GM12878 (cell line): ENCODE measurements around the gene POFUT2. TPM values are rescaled to one million over a fixed set of nuclear protein-coding genes. Genes with fewer than 3 reads are reported as not detected.

Experiments
- ATAC-seq: fragments of 200-7000 bp; cut with Tn5 transposase; 3 replicates; pipeline ENCODE4 v1.9.1; 2020; ENCODE audit warnings: mild to moderate bottlenecking, moderate library complexity
- BruUV-seq: library from RNA; stranded (reverse); fragments of 400-500 nt; replicated peaks from 2 replicates; lab custom pipeline; 2021; lab: Mats Ljungman, UMichigan
- CTCF ChIA-PET: fragments of 300-600 bp; sonication (Branson Sonifier 250); formaldehyde crosslinking; extraction: SDS; loops from one replicate; lab custom pipeline; 2021; ENCODE audit warnings: inconsistent platforms; lab: Yijun Ruan, JAX
- POLR2A ChIA-PET: fragments of 350-600 bp; formaldehyde crosslinking; extraction: SDS; loops from one replicate; lab custom pipeline; 2021; ENCODE audit warnings: inconsistent platforms; lab: Charles Lee
- RAD21 ChIA-PET: fragments of 300-600 bp; sonication (Branson Sonifier 250); formaldehyde crosslinking; loops from one replicate; lab custom pipeline; 2023; ENCODE audit warnings: antibody characterized with exemption; ENCODE audit not compliant: unreplicated experiment; lab: Charles Lee
- SMC1A ChIA-PET: fragments of 300-600 bp; sonication (Branson Sonifier 250); formaldehyde crosslinking; loops from one replicate; lab custom pipeline; 2023; ENCODE audit not compliant: unreplicated experiment, uncharacterized antibody; lab: Charles Lee
- DNase-seq: peaks from one replicate; pipeline ENCODE4 v3.0.0-alpha.2; 2011; ENCODE audit warnings: low read depth, low spot score
- FAIRE-seq: peaks from 3 replicates; lab custom pipeline; 2011; peaks lifted over from hg19 to GRCh38; lab: Jason Lieb, UNC
- H2AFZ ChIP-seq: 2 replicates; pipeline ENCODE4 v1.6.0; 2011; ENCODE audit warnings: low read depth, low read length, control low read depth; ENCODE audit not compliant: control insufficient read depth
- H3K27ac ChIP-seq: 2 replicates; pipeline ENCODE4 v1.5.1; 2011; ENCODE audit warnings: control low read depth; ENCODE audit not compliant: control insufficient read depth, insufficient read depth
- H3K27me3 ChIP-seq, 2 experiments: replicated peaks in 1 of 2; 2 replicates each; pipeline versions ENCODE4 v1.6.0 to v1.6.1; 2011; ENCODE audit warnings: low read length in 1 of 2; ENCODE audit not compliant: control insufficient read depth in 2 of 2, insufficient read depth in 2 of 2
- H3K36me3 ChIP-seq, 2 experiments: 2 replicates each; pipeline ENCODE4 v1.5.1; 2011; ENCODE audit warnings: low read length in 1 of 2; ENCODE audit not compliant: control insufficient read depth in 2 of 2, insufficient read depth in 2 of 2
- H3K4me1 ChIP-seq: 2 replicates; pipeline ENCODE4 v1.6.1; 2011; ENCODE audit warnings: mild to moderate bottlenecking, low read length, moderate library complexity, mixed read lengths; ENCODE audit not compliant: control insufficient read depth, insufficient read depth
- H3K4me2 ChIP-seq: 2 replicates; pipeline ENCODE4 v1.6.0; 2011; ENCODE audit warnings: control low read depth; ENCODE audit not compliant: control insufficient read depth, insufficient read depth
- H3K4me3 ChIP-seq: fragments of 200-600 bp; sonication (generic); 2 replicates; pipeline ENCODE4 v1.5.1; 2016
- H3K79me2 ChIP-seq: 2 replicates; pipeline ENCODE4 v1.6.0; 2011; ENCODE audit warnings: low read length; ENCODE audit not compliant: control insufficient read depth, insufficient read depth
- H3K9ac ChIP-seq: 2 replicates; pipeline ENCODE4 v1.8.0; 2011; ENCODE audit warnings: low read length, control low read depth, mixed read lengths; ENCODE audit not compliant: control insufficient read depth, insufficient read depth
- H3K9me3 ChIP-seq: replicated peaks from 3 replicates; pipeline ENCODE4 v1.5.1; 2011; ENCODE audit warnings: mild to moderate bottlenecking, low read length; ENCODE audit not compliant: control insufficient read depth, insufficient read depth
- H4K20me1 ChIP-seq: 2 replicates; pipeline ENCODE4 v1.6.0; 2011; ENCODE audit not compliant: control insufficient read depth, insufficient read depth
- BCL11A ChIP-seq: IDR thresholded peaks from 2 replicates; pipeline ENCODE4 v1.6.1; 2011; ENCODE audit warnings: low read depth, low read length
- BMI1 ChIP-seq: fragments of 450-650 bp; IDR thresholded peaks from 2 replicates; pipeline ENCODE4 v1.6.1; 2016; ENCODE audit warnings: mild to moderate bottlenecking, moderate library complexity, borderline replicate concordance
- CBFB ChIP-seq: IDR thresholded peaks from 2 replicates; pipeline ENCODE4 v1.6.1; 2016; ENCODE audit warnings: antibody characterized with exemption, low read depth
- ETV6 ChIP-seq, 2 experiments: fragments of 450-650 bp in 1 of 2; IDR thresholded peaks in 1 of 2; conservative IDR thresholded peaks in 1 of 2; 2 replicates each; pipeline ENCODE4 v1.6.1; 2014; ENCODE audit warnings: antibody characterized with exemption in 1 of 2, borderline replicate concordance in 1 of 2, low read depth in 1 of 2, mild to moderate bottlenecking in 1 of 2, moderate library complexity in 1 of 2
- MTA3 ChIP-seq: IDR thresholded peaks from 2 replicates; pipeline ENCODE4 v1.6.1; 2012; ENCODE audit warnings: low read length, inconsistent platforms, borderline replicate concordance
- MXI1 ChIP-seq: fragments of 150-350 bp; IDR thresholded peaks from 2 replicates; pipeline ENCODE4 v1.6.1; 2011; ENCODE audit warnings: low read depth, mild to moderate bottlenecking, inconsistent platforms, low read length, improper control_type of control experiment
- NBN ChIP-seq: fragments of 450-650 bp; IDR thresholded peaks from 2 replicates; pipeline ENCODE4 v1.6.1; 2016
- RUNX3 ChIP-seq: IDR thresholded peaks from 2 replicates; pipeline ENCODE4 v1.6.1; 2012; ENCODE audit warnings: low read length, inconsistent platforms
- SMARCA5 ChIP-seq: fragments of 450-650 bp; IDR thresholded peaks from 2 replicates; pipeline ENCODE4 v1.6.1; 2017; ENCODE audit warnings: mild to moderate bottlenecking
- SPI1 ChIP-seq: IDR thresholded peaks from 2 replicates; pipeline ENCODE4 v1.6.1; 2011; ENCODE audit warnings: low read depth, mild to moderate bottlenecking, low read length, moderate library complexity, borderline replicate concordance; ENCODE audit not compliant: insufficient read depth
- STAT1 ChIP-seq: fragments of 450-650 bp; conservative IDR thresholded peaks from 2 replicates; pipeline ENCODE4 v1.6.1; 2014; ENCODE audit warnings: antibody characterized with exemption, mild to moderate bottlenecking
- TARDBP ChIP-seq: IDR thresholded peaks from 2 replicates; pipeline ENCODE4 v1.6.1; 2016; ENCODE audit warnings: borderline replicate concordance
- TCF3 ChIP-seq: IDR thresholded peaks from 2 replicates; pipeline ENCODE4 v1.6.1; 2012; ENCODE audit warnings: low read depth, mild to moderate bottlenecking, low read length, borderline replicate concordance; ENCODE audit not compliant: insufficient read depth
- ZNF207 ChIP-seq: fragments of 450-650 bp; IDR thresholded peaks from 2 replicates; pipeline ENCODE4 v1.6.1; 2014; ENCODE audit warnings: antibody characterized with exemption, mild to moderate bottlenecking, borderline replicate concordance
- ZNF274 ChIP-seq: IDR thresholded peaks from one replicate; pipeline ENCODE4 v1.8.0; 2011; ENCODE audit not compliant: insufficient read length, insufficient read depth
- WGBS: methylation state at CpG from one replicate; pipeline ENCODE4 v1.1.6; 2016; ENCODE audit warnings: low lambda C conversion rate; ENCODE audit not compliant: insufficient replicate concordance, insufficient coverage; ENCODE audit errors: missing lambda C conversion rate; 5-methylcytosine and 5-hydroxymethylcytosine counted together
- in situ Hi-C: fragments of 300-500 bp; cut with MboI; formaldehyde crosslinking; loops from 9 replicates; pipeline ENCODE4 v1.14.3; 2018; ENCODE audit warnings: mixed read lengths
- intact Hi-C: fragments of 100-400 bp; cut with micrococcal nuclease; formaldehyde crosslinking; loops from one replicate; pipeline ENCODE4 v1.14.2; 2022; ENCODE audit not compliant: unreplicated experiment
- polyA plus RNA-seq, 11 experiments: library from polyadenylated mRNA; depleted of rRNA in 4 of 11; unstranded in 6 of 11; stranded (reverse) in 5 of 11; fragments of >200 nt; fragmentation: Nextera tagmentation in 4 of 11; fragmentation: Illumina TruSeq in 1 of 11; extraction: Ambion mirVana in 4 of 11; extraction: Trizol in 1 of 11; gene quantifications; 1 replicate in 1 of 11; 2 replicates in 10 of 11; pipeline versions ENCODE4 v1.2.1 to v1.2.3, GENCODE V29; 2011 to 2016; ENCODE audit warnings: inconsistent platforms in 2 of 11, missing spikeins in 2 of 11, low read depth in 1 of 11
- total RNA-seq, 4 experiments: library from RNA; depleted of rRNA in 3 of 4; stranded (reverse); fragments of >200 nt in 3 of 4; fragmentation: Illumina TruSeq in 1 of 4; extraction: Trizol in 1 of 4; gene quantifications; 2 replicates each; pipeline versions ENCODE4 v1.2.1 to v1.2.3, GENCODE V29; 2013 to 2021
- TF ChIP-seq, protein P1 (sequence below): fragments of 450-650 bp; conservative IDR thresholded peaks from 2 replicates; pipeline ENCODE4 v1.6.1; 2017; ENCODE audit warnings: mild to moderate bottlenecking, moderate library complexity
- TF ChIP-seq, protein P2 (sequence below): fragments of 450-650 bp; IDR thresholded peaks from 2 replicates; pipeline ENCODE4 v1.6.1; 2018; ENCODE audit warnings: borderline replicate concordance, mild to moderate bottlenecking; ENCODE audit not compliant: partially characterized antibody
- TF ChIP-seq, protein P3 (sequence below): fragments of 450-650 bp; IDR thresholded peaks from 2 replicates; pipeline ENCODE4 v1.6.1; 2016; ENCODE audit warnings: mild to moderate bottlenecking

The POFUT2 gene
- total and polyA plus RNA-seq, 10 of the 15 experiments (the other 5 are each of a cell fraction or from before 2014, with no cell fraction given), result 1.2 to 15.1 (median 6.8) TPM

DNA sequence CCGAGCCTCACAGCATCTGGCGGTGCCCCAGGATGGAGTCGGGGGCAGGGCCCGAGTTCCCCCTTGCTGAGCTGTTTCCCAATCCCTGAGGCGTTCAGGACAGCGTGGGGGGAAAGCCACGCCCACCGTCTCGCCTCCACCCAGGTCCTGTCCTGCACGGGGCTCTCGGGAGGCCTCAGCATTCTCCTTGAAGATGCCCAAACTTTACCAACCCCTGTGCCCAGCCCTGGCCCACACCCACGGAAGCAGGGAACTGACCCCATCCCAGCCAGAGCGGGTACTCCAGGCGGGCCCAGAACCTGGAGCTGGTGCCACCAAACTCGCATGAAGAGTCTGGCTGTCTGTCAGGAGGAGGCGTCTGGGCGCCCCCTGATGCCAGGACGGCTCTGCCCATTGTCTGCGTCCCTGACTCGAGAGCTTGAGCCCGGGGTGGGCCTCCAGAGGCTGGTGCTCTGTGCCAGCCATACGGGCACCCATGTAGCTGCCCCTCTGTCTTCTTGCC is 35.3 kb upstream of the POFUT2 start (continued):
- TF ChIP-seq, protein P1, sequence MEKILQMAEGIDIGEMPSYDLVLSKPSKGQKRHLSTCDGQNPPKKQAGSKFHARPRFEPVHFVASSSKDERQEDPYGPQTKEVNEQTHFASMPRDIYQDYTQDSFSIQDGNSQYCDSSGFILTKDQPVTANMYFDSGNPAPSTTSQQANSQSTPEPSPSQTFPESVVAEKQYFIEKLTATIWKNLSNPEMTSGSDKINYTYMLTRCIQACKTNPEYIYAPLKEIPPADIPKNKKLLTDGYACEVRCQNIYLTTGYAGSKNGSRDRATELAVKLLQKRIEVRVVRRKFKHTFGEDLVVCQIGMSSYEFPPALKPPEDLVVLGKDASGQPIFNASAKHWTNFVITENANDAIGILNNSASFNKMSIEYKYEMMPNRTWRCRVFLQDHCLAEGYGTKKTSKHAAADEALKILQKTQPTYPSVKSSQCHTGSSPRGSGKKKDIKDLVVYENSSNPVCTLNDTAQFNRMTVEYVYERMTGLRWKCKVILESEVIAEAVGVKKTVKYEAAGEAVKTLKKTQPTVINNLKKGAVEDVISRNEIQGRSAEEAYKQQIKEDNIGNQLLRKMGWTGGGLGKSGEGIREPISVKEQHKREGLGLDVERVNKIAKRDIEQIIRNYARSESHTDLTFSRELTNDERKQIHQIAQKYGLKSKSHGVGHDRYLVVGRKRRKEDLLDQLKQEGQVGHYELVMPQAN, result no peak
- TF ChIP-seq MXI1, result no peak
- no peak for TF ChIP-seq TARDBP
- TF ChIP-seq BCL11A, result no peak
- TF ChIP-seq RUNX3, result no peak
- TF ChIP-seq MTA3, result no peak
- no peak for TF ChIP-seq ZNF207

DNA sequence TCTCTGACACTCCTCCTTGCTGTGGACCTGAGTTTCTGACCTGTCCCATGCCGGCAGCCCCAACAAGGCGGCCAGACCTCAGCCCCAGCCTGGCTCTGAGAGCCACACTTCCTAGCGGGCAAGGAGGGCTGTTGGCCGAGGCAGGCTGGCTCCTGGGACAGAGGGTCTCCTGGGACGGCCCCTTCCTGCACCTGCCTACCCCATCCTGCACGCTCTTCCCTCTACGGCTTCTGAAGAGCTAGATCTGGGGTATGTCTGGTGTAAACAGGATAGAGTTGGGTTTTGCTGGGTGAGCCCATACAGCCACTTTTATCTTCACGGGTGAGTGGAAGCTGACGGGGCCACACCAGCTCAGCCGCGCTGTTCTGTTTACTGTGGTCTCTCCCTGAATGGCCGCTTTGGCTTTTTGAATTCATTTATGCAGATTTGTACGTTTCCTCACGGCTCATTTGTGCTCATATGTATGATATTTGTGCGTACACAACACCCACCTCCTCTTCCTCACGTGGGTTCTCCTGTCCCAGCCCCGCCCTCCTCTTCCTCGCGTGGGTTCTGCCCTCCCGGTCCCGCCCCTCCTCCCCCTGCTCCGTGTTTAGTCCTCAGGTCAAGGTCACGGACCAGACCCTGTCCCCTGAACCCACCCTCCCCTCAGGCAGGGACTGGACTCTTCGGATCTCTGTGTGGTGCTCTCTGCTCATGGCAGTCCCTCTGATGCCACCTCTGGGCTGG is 34.7 kb upstream of the POFUT2 start:
- ATAC-seq (no peak), DNase-seq (no peak), FAIRE-seq (no peak)
- no peak overlapping the region for H3K9ac ChIP-seq
- BruUV-seq, result no TSS peak
- ChIA-PET CTCF (no interaction called here), SMC1A (no interaction called here), POLR2A (no interaction called here), RAD21 (no interaction called here)
- H3K4me3 ChIP-seq, result no peak overlapping the region
- in situ Hi-C loops (no loop called here), intact Hi-C loops (no loop called here)
- no peak overlapping the region for H3K27ac ChIP-seq
- H3K79me2 ChIP-seq, result no peaks in the 10 kb centered on the region
- no peaks in the 10 kb centered on the region for H3K36me3 ChIP-seq
- no peaks in the 10 kb centered on the region for H4K20me1 ChIP-seq
- H3K27me3 ChIP-seq, result peaks cover 3% of the 10 kb centered on the region in 2 experiments; a peak in 3 of 4 replicates
- H3K4me1 ChIP-seq, result peaks cover 21% of the 10 kb centered on the region
- H2AFZ ChIP-seq, result no peak overlapping the region
- no peak overlapping the region for H3K4me2 ChIP-seq
- H3K9me3 ChIP-seq, result no peaks in the 10 kb centered on the region
- 4% methylated on average over 13 of the region's 24 CpGs for WGBS
- TF ChIP-seq CBFB (no peak), ETV6 (conservative IDR thresholded peaks at IDR 0.05 in 1 of 2, IDR thresholded peaks at IDR 0.05 in 1 of 2; ENCODE audit: borderline replicate concordance in 1 of 2, low read depth in 1 of 2) (no peak), ZNF274 (no peak), NBN (no peak), BMI1 (no peak), SPI1 (no peak), STAT1 (no peak), TCF3 (no peak), SMARCA5 (no peak)
- TF ChIP-seq, protein P2, sequence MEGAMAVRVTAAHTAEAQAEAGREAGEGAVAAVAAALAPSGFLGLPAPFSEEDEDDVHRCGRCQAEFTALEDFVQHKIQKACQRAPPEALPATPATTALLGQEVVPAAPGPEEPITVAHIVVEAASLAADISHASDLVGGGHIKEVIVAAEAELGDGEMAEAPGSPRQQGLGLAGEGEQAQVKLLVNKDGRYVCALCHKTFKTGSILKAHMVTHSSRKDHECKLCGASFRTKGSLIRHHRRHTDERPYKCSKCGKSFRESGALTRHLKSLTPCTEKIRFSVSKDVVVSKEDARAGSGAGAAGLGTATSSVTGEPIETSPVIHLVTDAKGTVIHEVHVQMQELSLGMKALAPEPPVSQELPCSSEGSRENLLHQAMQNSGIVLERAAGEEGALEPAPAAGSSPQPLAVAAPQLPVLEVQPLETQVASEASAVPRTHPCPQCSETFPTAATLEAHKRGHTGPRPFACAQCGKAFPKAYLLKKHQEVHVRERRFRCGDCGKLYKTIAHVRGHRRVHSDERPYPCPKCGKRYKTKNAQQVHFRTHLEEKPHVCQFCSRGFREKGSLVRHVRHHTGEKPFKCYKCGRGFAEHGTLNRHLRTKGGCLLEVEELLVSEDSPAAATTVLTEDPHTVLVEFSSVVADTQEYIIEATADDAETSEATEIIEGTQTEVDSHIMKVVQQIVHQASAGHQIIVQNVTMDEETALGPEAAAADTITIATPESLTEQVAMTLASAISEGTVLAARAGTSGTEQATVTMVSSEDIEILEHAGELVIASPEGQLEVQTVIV, result no peak
- TF ChIP-seq, protein P3, sequence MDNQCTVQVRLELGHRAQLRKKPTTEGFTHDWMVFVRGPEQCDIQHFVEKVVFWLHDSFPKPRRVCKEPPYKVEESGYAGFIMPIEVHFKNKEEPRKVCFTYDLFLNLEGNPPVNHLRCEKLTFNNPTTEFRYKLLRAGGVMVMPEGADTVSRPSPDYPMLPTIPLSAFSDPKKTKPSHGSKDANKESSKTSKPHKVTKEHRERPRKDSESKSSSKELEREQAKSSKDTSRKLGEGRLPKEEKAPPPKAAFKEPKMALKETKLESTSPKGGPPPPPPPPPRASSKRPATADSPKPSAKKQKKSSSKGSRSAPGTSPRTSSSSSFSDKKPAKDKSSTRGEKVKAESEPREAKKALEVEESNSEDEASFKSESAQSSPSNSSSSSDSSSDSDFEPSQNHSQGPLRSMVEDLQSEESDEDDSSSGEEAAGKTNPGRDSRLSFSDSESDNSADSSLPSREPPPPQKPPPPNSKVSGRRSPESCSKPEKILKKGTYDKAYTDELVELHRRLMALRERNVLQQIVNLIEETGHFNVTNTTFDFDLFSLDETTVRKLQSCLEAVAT, result no peak
